HG03378 (cell line): ENCODE results near the gene MBNL2.

Source experiments
- ATAC-seq: cut with Tn5 transposase; IDR thresholded peaks from one replicate; pipeline ENCODE4 v1.9.1; 2021; ENCODE audit warnings: mild to moderate bottlenecking, moderate library complexity; ENCODE audit not compliant: unreplicated experiment

Gene MBNL2

GRCh38 chr13:97319113-97319720 is 97.1 kb downstream of the MBNL2 start:
- ATAC-seq, result no peak

- ATAC-seq, result no peak
These were observed 99.0 kb downstream of the MBNL2 start for GRCh38 chr13:97321101-97321500.

GRCh38 chr13:97321616-97322321 is 99.6 kb downstream of the MBNL2 start:
- ATAC-seq, result no peak

GRCh38 chr13:97322740-97323342 is 100.7 kb downstream of the MBNL2 start:
- no peak for ATAC-seq

- no peak for ATAC-seq
These were observed 102.0 kb downstream of the MBNL2 start for GRCh38 chr13:97324115-97324514.

GRCh38 chr13:97325738-97326137 is 103.6 kb downstream of the MBNL2 start:
- ATAC-seq, result no peak

GRCh38 chr13:97327086-97327485 is 105.0 kb downstream of the MBNL2 start:
- no peak for ATAC-seq

- no peak for ATAC-seq
These were observed 105.5 kb downstream of the MBNL2 start for GRCh38 chr13:97327506-97328221.

- ATAC-seq, result no peak
These were observed 106.2 kb downstream of the MBNL2 start for GRCh38 chr13:97328222-97328790.

GRCh38 chr13:97329331-97329730 is 107.2 kb downstream of the MBNL2 start:
- ATAC-seq, result no peak

GRCh38 chr13:97330448-97330847 is 108.3 kb downstream of the MBNL2 start:
- no peak for ATAC-seq

GRCh38 chr13:97332742-97333141 is 110.6 kb downstream of the MBNL2 start:
- ATAC-seq, result no peak

- ATAC-seq, result no peak
These were observed 111.8 kb downstream of the MBNL2 start for GRCh38 chr13:97333983-97334382.

GRCh38 chr13:97334690-97335089 is 112.6 kb downstream of the MBNL2 start:
- no peak for ATAC-seq

GRCh38 chr13:97335488-97336134 is 113.5 kb downstream of the MBNL2 start:
- no peak for ATAC-seq

- ATAC-seq, result no peak
These were observed 115.9 kb downstream of the MBNL2 start for GRCh38 chr13:97337985-97338499.

- ATAC-seq, result no peak
These were observed 116.4 kb downstream of the MBNL2 start for GRCh38 chr13:97338571-97338970.

GRCh38 chr13:97339019-97339987 is 117.2 kb downstream of the MBNL2 start:
- ATAC-seq, result no peak

- no peak for ATAC-seq
These were observed 118.0 kb downstream of the MBNL2 start for GRCh38 chr13:97339988-97340749.
